Naive thymus-derived CD8-positive, alpha-beta T cell (primary cell): ENCODE results near the gene FAM24B. TPM values are rescaled to one million over a fixed set of nuclear protein-coding genes. Genes with fewer than 3 reads are reported as not detected.

ENCODE experiments used
- ATAC-seq, 2 donors: fragments of 150-1000 bp; cut with Tn5 transposase in 1 of 2; sonication (Bioruptor Pico), chemical (Tn5 transposase) in 1 of 2; 1 replicate in 1 of 2; 2 replicates in 1 of 2; pipeline ENCODE4 v1.10.0; 2021; ENCODE audit warnings: mild to moderate bottlenecking in 2 of 2, moderate library complexity in 2 of 2
- POLR2A ChIA-PET: fragments of 350-600 bp; sonication (Branson Sonifier 250); formaldehyde crosslinking; loops from one replicate; lab custom pipeline; 2021; ENCODE audit warnings: antibody characterized with exemption; lab: Charles Lee
- DNase-seq, 10 donors: peaks; one replicate each; pipeline versions ENCODE4 v3.0.0 to v3.0.0-alpha.2; 2020 to 2022
- H3K27ac Mint-ChIP-seq, 10 donors: one replicate each; pipeline ENCODE4 v1.8.0; 2020 to 2022; ENCODE audit warnings: mild to moderate bottlenecking in 10 of 10, mixed read lengths in 10 of 10, moderate library complexity in 4 of 10, inconsistent platforms in 1 of 10
- H3K27me3 Mint-ChIP-seq, 5 donors: one replicate each; pipeline ENCODE4 v1.8.0; 2021 to 2022; ENCODE audit warnings: mixed read lengths in 5 of 5
- H3K36me3 Mint-ChIP-seq, 3 donors: one replicate each; pipeline ENCODE4 v1.8.0; 2020 to 2022; ENCODE audit warnings: mixed read lengths in 3 of 3, mild to moderate bottlenecking in 2 of 3, inconsistent platforms in 1 of 3
- H3K4me1 Mint-ChIP-seq, 4 donors: one replicate each; pipeline ENCODE4 v1.8.0; 2021 to 2022; ENCODE audit warnings: mixed read lengths in 4 of 4
- H3K4me3 Mint-ChIP-seq, 10 donors: one replicate each; pipeline ENCODE4 v1.8.0; 2020 to 2022; ENCODE audit warnings: mild to moderate bottlenecking in 10 of 10, mixed read lengths in 10 of 10, moderate library complexity in 6 of 10, inconsistent platforms in 1 of 10
- H3K9me3 Mint-ChIP-seq, 9 donors: one replicate each; pipeline ENCODE4 v1.8.0; 2020 to 2022; ENCODE audit warnings: mixed read lengths in 9 of 9, mild to moderate bottlenecking in 3 of 9, inconsistent platforms in 1 of 9, moderate library complexity in 1 of 9
- polyA plus RNA-seq, 3 donors: library from polyadenylated mRNA; unstranded; fragments of 300-500 nt; fragmentation: Illumina TruSeq; gene quantifications; one replicate each; pipeline ENCODE4 v1.2.3, GENCODE V29; 2021
- total RNA-seq, 8 experiments: library from RNA in 2 of 8; stranded (reverse) in 2 of 8; gene quantifications; one replicate each; pipeline ENCODE4 v1.2.3 and lab custom pipeline; 2021 to 2026

FAM24B gene
- total and polyA plus RNA-seq, 5 experiments from 2014 or later, result 3.5 to 18.5 (median 7.9) TPM

GRCh38 chr10:122838880-122839279, 40.5 kb downstream of the FAM24B start:
- POLR2A ChIA-PET, result no interaction called here
- Mint-ChIP-seq H3K4me3 (no peak overlapping the region), H3K27ac (no peak overlapping the region), H3K9me3 (peaks cover 0 to 9% (median 2%) of the 10 kb centered on the region in 9 donors), H3K4me1 (peaks cover 0 to 1% (median 0%) of the 10 kb centered on the region in 4 donors), H3K27me3 (no peaks in the 10 kb centered on the region), H3K36me3 (peaks cover 16 to 60% (median 41%) of the 10 kb centered on the region in 3 donors)
- DNase-seq (no peak), ATAC-seq (no peak)

GRCh38 chr10:122835908-122836307, 43.5 kb downstream of the FAM24B start:
- POLR2A ChIA-PET, result no interaction called here
- Mint-ChIP-seq H3K4me1 (peaks cover 0 to 1% (median 0%) of the 10 kb centered on the region in 4 donors), H3K27ac (peak overlapping the region in 1 of 10 donors; percentile 8), H3K9me3 (peaks cover 0 to 9% (median 0%) of the 10 kb centered on the region in 9 donors), H3K36me3 (peaks cover 25 to 79% (median 42%) of the 10 kb centered on the region in 3 donors), H3K4me3 (no peak overlapping the region), H3K27me3 (no peaks in the 10 kb centered on the region)
- ATAC-seq, result no peak
- no peak for DNase-seq

GRCh38 chr10:122830965-122831353, 48.4 kb downstream of the FAM24B start:
- peaks cover 0 to 6% (median 0%) of the 10 kb centered on the region in 9 donors for H3K9me3 Mint-ChIP-seq
- H3K4me1 Mint-ChIP-seq, result no peaks in the 10 kb centered on the region
- H3K27ac Mint-ChIP-seq, result no peak overlapping the region
- DNase-seq (no peak), ATAC-seq (no peak)
- no peak overlapping the region for H3K4me3 Mint-ChIP-seq
- H3K36me3 Mint-ChIP-seq, result peaks cover 14 to 42% (median 20%) of the 10 kb centered on the region in 3 donors
- POLR2A ChIA-PET, result no interaction called here
- peaks cover 0 to 11% (median 4%) of the 10 kb centered on the region in 5 donors for H3K27me3 Mint-ChIP-seq

- no peak for DNase-seq
- no peak for ATAC-seq
- Mint-ChIP-seq H3K27ac (no peak overlapping the region), H3K4me3 (no peak overlapping the region), H3K9me3 (peaks cover 0 to 6% (median 0%) of the 10 kb centered on the region in 9 donors), H3K36me3 (peaks cover 13 to 39% (median 16%) of the 10 kb centered on the region in 3 donors), H3K27me3 (peaks cover 0 to 16% (median 4%) of the 10 kb centered on the region in 5 donors), H3K4me1 (no peaks in the 10 kb centered on the region)
- POLR2A ChIA-PET, result no interaction called here
These were observed 49.0 kb downstream of the FAM24B start for GRCh38 chr10:122830273-122830964.

GRCh38 chr10:122829454-122829853, 49.9 kb downstream of the FAM24B start:
- no peak for DNase-seq
- no peak for ATAC-seq
- no peak overlapping the region for H3K4me3 Mint-ChIP-seq
- no peaks in the 10 kb centered on the region for H3K4me1 Mint-ChIP-seq
- peaks cover 11 to 30% (median 13%) of the 10 kb centered on the region in 3 donors for H3K36me3 Mint-ChIP-seq
- H3K27me3 Mint-ChIP-seq, result peaks cover 4 to 26% (median 8%) of the 10 kb centered on the region in 5 donors
- H3K9me3 Mint-ChIP-seq, result peaks cover 0 to 6% (median 0%) of the 10 kb centered on the region in 9 donors
- H3K27ac Mint-ChIP-seq, result no peak overlapping the region
- POLR2A ChIA-PET, result no interaction called here

GRCh38 chr10:122828716-122829255, 50.6 kb downstream of the FAM24B start:
- Mint-ChIP-seq H3K27ac (no peak overlapping the region), H3K4me1 (no peaks in the 10 kb centered on the region), H3K4me3 (no peak overlapping the region), H3K36me3 (peaks cover 11 to 27% (median 13%) of the 10 kb centered on the region in 3 donors), H3K27me3 (peaks cover 6 to 32% (median 14%) of the 10 kb centered on the region in 5 donors), H3K9me3 (peaks cover 0 to 6% (median 0%) of the 10 kb centered on the region in 9 donors)
- no peak for DNase-seq
- POLR2A ChIA-PET, result no interaction called here
- ATAC-seq, result no peak

GRCh38 chr10:122827302-122827701, 52.1 kb downstream of the FAM24B start:
- Mint-ChIP-seq H3K36me3 (peaks cover 7 to 18% (median 12%) of the 10 kb centered on the region in 3 donors), H3K4me1 (no peaks in the 10 kb centered on the region), H3K27me3 (peaks cover 8 to 47% (median 19%) of the 10 kb centered on the region in 5 donors), H3K4me3 (no peak overlapping the region), H3K27ac (no peak overlapping the region), H3K9me3 (peaks cover 0 to 6% (median 0%) of the 10 kb centered on the region in 9 donors)
- DNase-seq (no peak), ATAC-seq (no peak)
- POLR2A ChIA-PET, result no interaction called here

GRCh38 chr10:122822973-122823690, 56.2 kb downstream of the FAM24B start:
- H3K4me3 Mint-ChIP-seq, result no peak overlapping the region
- no peaks in the 10 kb centered on the region for H3K4me1 Mint-ChIP-seq
- peaks cover 0 to 3% (median 0%) of the 10 kb centered on the region in 9 donors for H3K9me3 Mint-ChIP-seq
- peaks cover 10 to 86% (median 48%) of the 10 kb centered on the region in 5 donors for H3K27me3 Mint-ChIP-seq
- no peak for DNase-seq
- H3K36me3 Mint-ChIP-seq, result no peaks in the 10 kb centered on the region
- H3K27ac Mint-ChIP-seq, result no peak overlapping the region
- ATAC-seq, result no peak
- POLR2A ChIA-PET, result no interaction called here

- Mint-ChIP-seq H3K9me3 (peaks cover 0 to 3% (median 0%) of the 10 kb centered on the region in 9 donors), H3K36me3 (no peaks in the 10 kb centered on the region), H3K27ac (no peak overlapping the region), H3K4me3 (no peak overlapping the region), H3K4me1 (no peaks in the 10 kb centered on the region), H3K27me3 (peaks cover 15 to 97% (median 52%) of the 10 kb centered on the region in 5 donors)
- POLR2A ChIA-PET, result no interaction called here
- no peak for ATAC-seq
- DNase-seq, result no peak
These were observed 57.6 kb downstream of the FAM24B start for GRCh38 chr10:122821808-122822207.

GRCh38 chr10:122815458-122815857, 63.9 kb downstream of the FAM24B start:
- H3K36me3 Mint-ChIP-seq, result no peaks in the 10 kb centered on the region
- H3K27ac Mint-ChIP-seq, result no peak overlapping the region
- H3K9me3 Mint-ChIP-seq, result no peaks in the 10 kb centered on the region
- peaks cover 11 to 71% (median 41%) of the 10 kb centered on the region in 5 donors for H3K27me3 Mint-ChIP-seq
- no peak overlapping the region for H3K4me3 Mint-ChIP-seq
- POLR2A ChIA-PET, result no interaction called here
- ATAC-seq, result no peak
- no peak for DNase-seq
- peaks cover 0 to 2% (median 0%) of the 10 kb centered on the region in 4 donors for H3K4me1 Mint-ChIP-seq

- Mint-ChIP-seq H3K4me1 (peaks cover 0 to 2% (median 0%) of the 10 kb centered on the region in 4 donors), H3K4me3 (no peak overlapping the region), H3K36me3 (peaks cover 0 to under 1% (median 0%) of the 10 kb centered on the region in 3 donors), H3K27ac (no peak overlapping the region), H3K9me3 (no peaks in the 10 kb centered on the region), H3K27me3 (peaks cover 11 to 61% (median 31%) of the 10 kb centered on the region in 5 donors)
- POLR2A ChIA-PET, result no interaction called here
- ATAC-seq, result no peak
- no peak for DNase-seq
These were observed 64.9 kb downstream of the FAM24B start for GRCh38 chr10:122814493-122814892.

GRCh38 chr10:122812751-122813150, 66.6 kb downstream of the FAM24B start:
- Mint-ChIP-seq H3K36me3 (peaks cover 0 to 2% (median 0%) of the 10 kb centered on the region in 3 donors), H3K4me1 (peaks cover 0 to 2% (median 0%) of the 10 kb centered on the region in 4 donors), H3K9me3 (no peaks in the 10 kb centered on the region), H3K4me3 (no peak overlapping the region), H3K27me3 (peaks cover 6 to 47% (median 20%) of the 10 kb centered on the region in 5 donors), H3K27ac (no peak overlapping the region)
- no peak for ATAC-seq
- DNase-seq, result no peak
- POLR2A ChIA-PET, result no interaction called here

GRCh38 chr10:122802282-122802681, 77.1 kb downstream of the FAM24B start:
- H3K27me3 Mint-ChIP-seq, result peaks cover 3 to 33% (median 8%) of the 10 kb centered on the region in 5 donors
- peaks cover 0 to 3% (median 0%) of the 10 kb centered on the region in 9 donors for H3K9me3 Mint-ChIP-seq
- no peaks in the 10 kb centered on the region for H3K36me3 Mint-ChIP-seq
- no peak for DNase-seq
- POLR2A ChIA-PET, result no interaction called here
- no peak for ATAC-seq
- H3K4me1 Mint-ChIP-seq, result no peaks in the 10 kb centered on the region
- no peak overlapping the region for H3K27ac Mint-ChIP-seq
- no peak overlapping the region for H3K4me3 Mint-ChIP-seq
